IPS-11a (cell line): Measurements from ENCODE around the gene PDCD2.
"Not testable (repeated sequence)": the region's sequence is repeated elsewhere in the genome, so short reads cannot be mapped to it uniquely, and the experiment has no call there.

Experiments used
- H3K4me3 ChIP-seq: one replicate; pipeline ENCODE4 v1.5.1; 2013; ENCODE audit warnings: low read depth, low read length, control low read depth

PDCD2 gene

DNA sequence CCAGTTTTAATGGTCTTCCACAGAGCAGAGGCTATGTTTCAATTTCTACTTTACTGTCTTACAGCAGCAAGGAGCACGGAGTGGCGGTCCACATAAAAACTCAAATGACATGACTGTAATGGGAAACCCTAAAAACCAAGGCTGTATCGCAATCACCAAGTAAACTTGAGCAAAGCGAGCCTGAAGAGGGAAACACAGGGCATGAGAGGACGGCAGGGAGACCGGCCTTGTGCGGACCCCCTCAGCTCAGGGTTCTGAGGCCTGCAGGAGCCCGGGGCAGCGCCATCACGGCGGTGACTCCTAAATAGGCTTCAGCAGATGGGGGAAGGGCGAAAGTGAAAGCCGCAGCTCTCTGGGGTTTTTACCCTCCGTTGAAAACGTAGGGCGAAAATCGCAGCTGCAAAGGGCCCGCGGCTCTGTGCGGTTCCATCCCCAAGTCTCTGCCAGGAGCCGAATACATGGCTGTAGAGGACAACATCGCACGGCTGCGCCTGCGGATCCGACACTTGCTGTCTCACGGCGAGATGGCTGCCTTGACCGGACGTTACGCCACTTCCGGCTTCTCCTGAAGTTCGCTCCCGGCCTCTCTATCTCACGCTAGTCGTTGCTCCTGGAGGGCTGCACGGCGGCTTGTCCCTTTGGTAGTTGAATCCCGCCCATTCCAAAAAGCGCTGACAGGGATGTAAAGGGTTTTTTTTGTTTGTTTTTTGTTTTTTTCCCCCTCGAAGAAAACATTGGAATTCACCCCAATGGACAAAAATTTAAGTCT is 31.5 kb downstream of the PDCD2 start, which contains the start of gene PSMB1:
Gene PSMB1 (minus strand): TSS at position 543 of the 769 bp plus-strand sequence. CDS start 65 bp downstream, at position 478.
- H3K4me3 ChIP-seq: peak within 1 kb of the TSS; percentile 88

DNA sequence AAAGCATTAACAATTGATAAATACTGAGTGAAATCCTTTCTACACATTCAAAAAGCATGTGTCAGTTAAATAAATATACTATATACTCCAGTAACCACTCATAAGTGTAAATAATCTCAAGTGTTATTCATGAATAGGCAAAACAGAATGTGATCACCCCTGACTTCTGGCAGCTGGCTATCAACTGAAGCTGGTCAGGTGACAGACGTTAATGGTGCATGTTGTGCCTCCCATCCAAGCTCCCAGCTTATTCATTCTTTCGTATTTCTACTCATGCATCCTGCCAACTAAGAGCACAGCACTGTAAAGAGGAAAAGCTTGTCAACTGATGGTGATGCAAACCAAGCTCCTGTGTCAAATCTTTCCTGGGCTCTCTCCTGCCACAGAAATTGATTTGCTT is 39.0 kb downstream of the PDCD2 start:
- H3K4me3 ChIP-seq: no peak overlapping the region

DNA sequence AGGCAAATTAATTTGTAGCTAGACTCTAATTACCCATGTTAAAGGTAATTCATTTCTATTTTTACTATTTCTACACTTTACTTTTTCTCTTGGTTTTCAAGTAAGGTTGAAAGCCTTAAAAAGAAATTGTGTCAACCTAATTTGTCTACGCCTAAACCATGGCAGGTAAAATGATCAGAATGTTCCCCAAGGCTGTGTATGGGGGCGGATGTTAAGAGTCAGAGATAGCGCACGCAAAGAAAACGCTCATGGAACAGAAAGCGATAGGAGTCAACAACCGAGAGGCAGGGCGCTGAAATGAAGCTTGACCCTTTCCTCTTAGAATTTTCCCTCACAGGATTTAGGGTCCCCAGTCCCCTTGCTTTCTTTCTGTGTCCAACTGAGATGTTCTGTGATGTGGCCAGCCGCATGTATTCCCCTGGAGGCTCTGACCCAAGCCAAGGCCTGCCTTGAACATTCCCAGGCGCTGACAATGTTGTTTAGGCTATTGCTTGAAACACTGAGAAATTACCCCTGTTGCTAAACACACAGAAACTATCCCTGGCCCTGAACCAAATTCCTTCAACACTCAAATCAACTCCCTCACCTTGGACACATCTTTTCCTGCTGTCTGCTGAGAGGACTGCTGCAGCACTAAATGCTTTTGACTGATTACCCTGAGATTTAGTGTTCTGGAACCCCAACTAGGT is 42.3 kb downstream of the PDCD2 start:
- no peak overlapping the region for H3K4me3 ChIP-seq

DNA sequence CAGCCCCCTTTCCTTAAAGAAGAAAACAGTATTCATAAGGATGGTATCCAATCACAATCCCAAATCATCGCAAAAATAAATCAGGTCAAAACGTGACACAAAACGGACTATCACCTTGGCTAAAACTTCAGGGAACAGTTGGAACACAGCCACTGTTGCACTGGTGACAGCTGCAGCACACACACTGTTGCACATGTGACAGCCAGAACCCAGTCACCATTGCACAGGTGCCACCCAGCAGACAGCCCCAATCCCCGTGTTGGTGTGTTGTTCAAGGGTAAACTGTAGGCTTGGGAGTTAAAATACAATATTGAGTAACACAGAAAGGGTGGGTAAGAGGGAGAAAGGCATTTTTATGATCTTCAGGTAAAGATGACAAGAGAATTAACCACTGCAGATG is 47.1 kb downstream of the PDCD2 start:
- no peak overlapping the region for H3K4me3 ChIP-seq

DNA sequence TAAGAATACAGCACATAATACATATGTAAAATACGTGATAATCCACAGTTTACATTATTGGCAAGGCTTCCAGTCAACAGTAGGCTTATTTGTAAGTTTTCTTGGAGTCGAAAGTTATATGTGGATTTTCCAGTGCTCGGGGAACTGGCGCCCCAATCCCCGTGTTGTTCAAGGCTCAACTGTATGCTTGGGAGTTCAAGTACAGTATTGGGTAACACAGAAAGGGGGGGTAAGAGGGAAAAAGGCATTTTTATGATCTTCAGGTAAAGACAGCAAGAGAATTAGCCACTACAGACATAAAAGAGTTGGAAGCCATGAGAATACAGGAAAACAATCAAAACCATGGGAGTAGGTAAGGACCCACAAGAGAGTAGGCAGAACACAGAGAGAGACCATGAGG is 47.8 kb downstream of the PDCD2 start:
- no peak overlapping the region for H3K4me3 ChIP-seq

DNA sequence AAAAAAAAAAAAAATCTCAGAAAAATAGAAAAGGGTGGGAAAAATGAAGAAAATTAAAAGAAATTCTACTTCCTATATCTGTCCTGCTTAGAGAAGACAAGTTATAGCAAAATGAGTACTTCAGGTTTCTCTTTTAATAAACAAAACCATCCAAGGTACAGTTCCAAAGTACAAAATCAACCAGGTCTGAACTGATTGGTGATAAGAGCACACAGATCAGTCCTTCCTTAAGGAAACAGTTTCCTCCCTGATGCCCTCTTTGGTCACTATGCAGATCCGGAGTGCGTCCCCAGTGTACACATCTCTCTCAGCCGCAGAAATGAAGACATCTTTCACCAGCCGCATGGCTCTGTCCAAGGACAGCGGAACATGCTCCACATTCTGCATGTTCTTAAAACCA is 49.4 kb downstream of the PDCD2 start:
- no peak overlapping the region for H3K4me3 ChIP-seq

DNA sequence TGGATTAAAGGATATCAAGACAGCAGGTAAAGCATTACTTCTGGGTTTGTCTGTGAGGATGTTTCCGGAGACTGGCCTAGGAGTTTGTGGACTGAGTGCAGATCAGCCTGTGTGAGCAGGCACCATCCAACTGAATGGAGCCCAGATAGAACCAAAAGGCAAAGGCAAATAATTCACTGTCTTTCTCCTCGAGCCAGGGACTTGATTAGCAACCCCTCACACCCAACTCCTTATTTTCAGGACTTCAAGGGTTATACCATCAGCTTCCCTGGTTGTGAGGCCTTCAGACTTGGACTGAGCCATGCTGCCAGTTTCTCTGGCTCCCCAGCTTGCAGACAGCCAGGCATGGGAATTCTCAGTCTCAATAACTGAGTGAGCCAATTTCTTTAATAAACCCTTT is 50.6 kb downstream of the PDCD2 start:
- no peak overlapping the region for H3K4me3 ChIP-seq

DNA sequence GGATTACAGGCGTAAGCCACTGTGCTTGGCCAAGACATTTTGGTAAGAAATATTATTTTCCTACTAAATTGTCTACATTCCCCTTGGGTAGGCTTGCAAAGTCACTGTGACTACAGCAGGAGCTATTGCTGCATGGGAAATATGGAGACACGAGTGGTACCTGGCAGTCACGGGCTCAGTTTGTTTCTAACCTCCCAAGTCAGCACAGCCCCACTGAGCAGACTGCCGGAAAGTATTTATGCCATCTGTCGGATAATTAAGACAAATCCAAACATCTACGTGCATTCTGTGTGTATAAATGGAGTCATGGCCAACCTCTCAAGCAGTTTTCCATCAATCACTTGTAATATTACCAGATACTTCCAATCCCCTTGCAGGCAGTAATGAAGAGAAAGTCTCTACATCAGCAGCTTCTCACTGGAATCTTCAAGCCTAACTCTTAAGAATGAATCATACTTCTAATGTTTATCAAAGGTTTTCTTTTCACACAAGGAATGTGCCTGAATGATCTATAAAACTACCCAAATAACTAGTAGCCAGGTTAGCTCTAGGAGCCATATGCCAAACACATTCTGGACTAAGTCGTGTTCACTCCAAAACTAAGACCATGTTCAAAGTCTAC is 51.5 kb downstream of the PDCD2 start:
- H3K4me3 ChIP-seq: no peak overlapping the region

DNA sequence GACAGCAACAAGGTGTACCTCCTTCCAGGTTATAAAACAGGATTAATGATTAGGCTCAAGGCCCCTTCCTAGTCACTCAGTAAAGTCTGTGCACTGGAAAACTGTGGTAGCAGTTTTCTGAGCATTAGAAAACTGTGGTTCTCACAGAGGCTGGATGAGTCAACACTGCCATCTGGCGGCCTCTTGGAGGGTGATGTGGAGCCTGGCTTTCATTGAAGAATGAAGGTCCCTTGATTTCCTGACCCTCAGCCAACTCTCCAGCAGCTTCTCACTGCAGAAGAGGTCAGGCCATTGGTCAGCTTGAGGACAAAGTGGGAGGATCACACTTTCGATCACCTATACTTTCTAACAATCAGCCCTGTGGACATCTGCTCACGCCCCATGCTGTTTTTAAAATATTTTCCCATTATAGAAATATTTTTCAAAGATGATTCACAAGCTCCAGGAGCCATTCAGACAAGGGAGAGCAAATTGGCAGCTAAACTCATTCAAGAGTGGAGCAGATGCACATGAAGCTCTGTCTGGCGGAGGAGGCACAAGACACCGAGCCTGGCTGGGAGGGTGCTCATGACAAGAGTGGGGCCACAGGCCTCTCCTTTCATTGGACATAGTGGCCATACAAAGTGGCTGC is 54.5 kb downstream of the PDCD2 start:
- no peak overlapping the region for H3K4me3 ChIP-seq

DNA sequence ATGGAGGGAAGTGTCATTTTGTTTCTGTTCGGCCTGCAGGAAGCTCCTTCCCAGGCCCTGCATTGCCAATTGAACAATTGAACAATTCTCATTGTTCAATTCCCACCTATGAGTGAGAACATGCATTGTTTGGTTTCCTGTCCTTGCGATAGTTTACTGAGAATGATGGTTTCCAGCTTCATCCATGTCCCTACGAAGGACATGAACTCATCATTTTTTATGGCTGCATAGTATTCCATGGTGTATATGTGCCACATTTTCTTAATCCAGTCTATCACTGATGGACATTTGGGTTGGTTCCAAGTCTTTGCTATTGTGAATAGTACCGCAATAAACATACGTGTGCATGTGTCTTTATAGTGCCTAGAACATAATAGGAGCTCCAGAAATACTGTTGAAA is 56.4 kb downstream of the PDCD2 start:
- H3K4me3 ChIP-seq: not testable (repeated sequence)

DNA sequence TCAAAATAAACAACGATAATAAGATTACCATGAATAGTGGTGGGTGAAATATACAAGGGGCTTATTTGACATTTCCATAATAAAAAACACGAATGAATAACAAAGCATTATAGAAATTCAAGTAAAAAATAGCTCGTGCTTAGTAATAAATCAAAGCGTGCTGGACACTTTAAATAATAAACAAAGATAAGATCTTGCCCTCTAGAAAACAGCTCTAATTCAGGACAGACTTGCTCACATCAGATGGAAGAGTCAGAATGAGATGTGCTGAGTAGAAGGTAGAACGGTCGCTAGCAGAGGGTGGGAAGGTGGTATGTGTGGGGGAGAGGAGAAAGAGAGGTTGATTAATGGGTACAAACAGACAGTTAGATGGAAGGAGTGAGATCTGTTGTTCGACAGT is 58.6 kb downstream of the PDCD2 start:
- H3K4me3 ChIP-seq: no peak overlapping the region
